Stomach (tissue), 9 donors: ENCODE measurements around the gene MXRA5. TPM values are rescaled to one million over a fixed set of nuclear protein-coding genes. Genes with fewer than 3 reads are reported as not detected.

Experiments
- DNase-seq, 2 donors: peaks; one replicate each; pipeline versions ENCODE4 v3.0.0 to v3.0.0-alpha.2; 2013 to 2019
- H3K27ac ChIP-seq, 5 donors: fragments of 200-600 bp in 4 of 5; sonication (generic) in 4 of 5; one replicate each; pipeline ENCODE4 v1.5.1; 2013 to 2019; ENCODE audit warnings: mild to moderate bottlenecking in 1 of 5, moderate library complexity in 1 of 5
- H3K27me3 ChIP-seq, 3 donors: fragments of 200-600 bp; sonication (generic); one replicate each; pipeline ENCODE4 v1.5.1; 2017 to 2019; ENCODE audit warnings: mixed run types in 1 of 3
- H3K36me3 ChIP-seq, 4 donors: fragments of 200-600 bp; sonication (generic); 1 replicate in 3 of 4; 2 replicates in 1 of 4; pipeline ENCODE4 v1.5.1; 2016 to 2019
- H3K4me1 ChIP-seq, 4 donors: fragments of 200-600 bp; sonication (generic); one replicate each; pipeline ENCODE4 v1.5.1; 2016 to 2019
- H3K4me3 ChIP-seq, 4 donors: fragments of 200-600 bp; sonication (generic) in 3 of 4; one replicate each; pipeline ENCODE4 v1.5.1; 2016 to 2019; ENCODE audit warnings: mild to moderate bottlenecking in 1 of 4
- H3K9me3 ChIP-seq, 4 donors: fragments of 200-600 bp; sonication (generic); one replicate each; pipeline ENCODE4 v1.5.1; 2016 to 2019
- CTCF ChIP-seq, 7 experiments: fragments of 450-650 bp in 4 of 7; fragments of 200-600 bp in 3 of 7; sonication (generic) in 3 of 7; IDR thresholded peaks; one replicate each; pipeline ENCODE4 v1.5.1; 2016 to 2019; ENCODE audit warnings: antibody characterized with exemption in 7 of 7, control low read depth in 2 of 7, mild to moderate bottlenecking in 1 of 7
- EP300 ChIP-seq: sonication (generic); formaldehyde crosslinking; IDR thresholded peaks from one replicate; pipeline ENCODE4 v1.6.1; 2017; ENCODE audit warnings: antibody characterized with exemption
- POLR2A ChIP-seq, 4 donors: fragments of 450-650 bp; IDR thresholded peaks; one replicate each; pipeline ENCODE4 v1.6.1; 2016; ENCODE audit warnings: antibody characterized with exemption in 4 of 4, control low read depth in 2 of 4, mild to moderate bottlenecking in 1 of 4, moderate library complexity in 1 of 4
- POLR2AphosphoS5 ChIP-seq, 3 donors: sonication (generic); formaldehyde crosslinking; IDR thresholded peaks; one replicate each; pipeline ENCODE4 v1.6.1; 2016; ENCODE audit warnings: antibody characterized with exemption in 3 of 3
- WGBS, 5 donors: extraction: QIAGEN DNeasy Blood & Tissue Kit in 3 of 5; methylation state at CpG; one replicate each; pipeline versions ENCODE4 v1.1.5 to v1.1.7; 2013 to 2018; 5-methylcytosine and 5-hydroxymethylcytosine counted together
- intact Hi-C: fragments of 100-400 bp; cut with DNase I; formaldehyde crosslinking; loops from one replicate; pipeline ENCODE4 v1.15.1; 2023; ENCODE audit warnings: low total_unique reads
- polyA plus RNA-seq, 3 donors: library from polyadenylated mRNA; stranded (reverse); fragments of 200-250 nt; gene quantifications; one replicate each; pipeline ENCODE4 v1.2.3, GENCODE V29; 2013
- total RNA-seq, 5 donors: library from RNA; depleted of rRNA; stranded (reverse); fragments of >200 nt; gene quantifications; one replicate each; pipeline versions ENCODE4 v1.1.0 to v1.2.3, GENCODE V29; 2014 to 2016
- donor health status: healthy with polysubstance abuse.
- donor health status: Bipolar disorder and iron deficiency.
- donor health status: healthy.

MXRA5 gene
- total and polyA plus RNA-seq, 8 donors = 0.58 to 23.7 (median 5.6) TPM

- H3K4me1 ChIP-seq = no peaks in the 10 kb centered on the region
- 52 to 70% (median 64%) methylated on average over 3 of the region's 3 CpGs for WGBS, 5 donors
Measured at GRCh38 chrX:3374108-3374800, 27.8 kb upstream of the MXRA5 start.

GRCh38 chrX:3371163-3371562 is 24.7 kb upstream of the MXRA5 start:
- TF ChIP-seq CTCF (IDR thresholded peaks at IDR 0.05) (no peak), POLR2AphosphoS5 (IDR thresholded peaks at IDR 0.05) (no peak), EP300 (no peak), POLR2A (IDR thresholded peaks at IDR 0.05) (no peak)
- 73 to 86% (median 82%) methylated on average over 3 to 4 of the region's 4 CpGs for WGBS, 5 donors
- Histone ChIP-seq H3K4me1 (no peaks in the 10 kb centered on the region), H3K4me3 (no peak overlapping the region), H3K27ac (no peak overlapping the region), H3K36me3 (no peaks in the 10 kb centered on the region), H3K27me3 (no peaks in the 10 kb centered on the region), H3K9me3 (no peaks in the 10 kb centered on the region)
- no peak for DNase-seq
- intact Hi-C loops = no loop called here

More at GRCh38 chrX:3374108-3374800, 27.8 kb upstream of the MXRA5 start:
- Histone ChIP-seq H3K36me3 (no peaks in the 10 kb centered on the region), H3K27ac (no peak overlapping the region), H3K27me3 (no peaks in the 10 kb centered on the region), H3K4me3 (no peak overlapping the region), H3K9me3 (no peaks in the 10 kb centered on the region)
- TF ChIP-seq EP300 (no peak), POLR2A (IDR thresholded peaks at IDR 0.05) (no peak), POLR2AphosphoS5 (IDR thresholded peaks at IDR 0.05) (no peak), CTCF (IDR thresholded peaks at IDR 0.05) (no peak)
- DNase-seq = no peak
- intact Hi-C loops = no loop called here

GRCh38 chrX:3370656-3371055 is 24.2 kb upstream of the MXRA5 start:
- TF ChIP-seq CTCF (IDR thresholded peaks at IDR 0.05) (no peak), POLR2A (IDR thresholded peaks at IDR 0.05) (no peak), POLR2AphosphoS5 (IDR thresholded peaks at IDR 0.05) (no peak), EP300 (no peak)

GRCh38 chrX:3362956-3363355 is 16.5 kb upstream of the MXRA5 start:
- no peaks in the 10 kb centered on the region for H3K9me3 ChIP-seq
- 64 to 89% (median 75%) methylated on average over 4 of the region's 4 CpGs for WGBS, 5 donors
- H3K4me1 ChIP-seq = no peaks in the 10 kb centered on the region
- TF ChIP-seq EP300 (no peak), POLR2AphosphoS5 (IDR thresholded peaks at IDR 0.05) (no peak), POLR2A (IDR thresholded peaks at IDR 0.05) (no peak), CTCF (IDR thresholded peaks at IDR 0.05) (no peak)
- H3K4me3 ChIP-seq = no peak overlapping the region
- no peaks in the 10 kb centered on the region for H3K36me3 ChIP-seq
- intact Hi-C loops = no loop called here
- H3K27me3 ChIP-seq = no peaks in the 10 kb centered on the region
- no peak for DNase-seq
- H3K27ac ChIP-seq = no peak overlapping the region

More at GRCh38 chrX:3370656-3371055, 24.2 kb upstream of the MXRA5 start:
- Histone ChIP-seq H3K4me1 (no peaks in the 10 kb centered on the region), H3K4me3 (no peak overlapping the region), H3K27me3 (no peaks in the 10 kb centered on the region), H3K36me3 (no peaks in the 10 kb centered on the region), H3K27ac (no peak overlapping the region), H3K9me3 (no peaks in the 10 kb centered on the region)
- no peak for DNase-seq
- intact Hi-C loops = no loop called here
- WGBS, 5 donors = 22 to 35% (median 27%) methylated on average over 3 of the region's 3 CpGs
